Fibroblast of lung (primary cell): ENCODE measurements around the gene SLC12A1. TPM values are rescaled to one million over a fixed set of nuclear protein-coding genes. Genes with fewer than 3 reads are reported as not detected.

ENCODE experiments used
- DNase-seq, 2 donors: peaks; one replicate each; pipeline versions ENCODE4 v3.0.0 to v3.0.0-alpha.2; 2010; ENCODE audit warnings: low read depth in 2 of 2
- H2AFZ ChIP-seq: 2 replicates; pipeline ENCODE4 v1.5.1; 2012; ENCODE audit warnings: low read length, control low read depth, inconsistent platforms
- H3K27ac ChIP-seq: 2 replicates; pipeline ENCODE4 v1.5.1; 2011; ENCODE audit warnings: low read length, control low read depth; ENCODE audit not compliant: insufficient read depth
- H3K27me3 ChIP-seq: 2 replicates; pipeline ENCODE4 v1.5.1; 2011; ENCODE audit warnings: mild to moderate bottlenecking, low read length; ENCODE audit not compliant: control insufficient read depth, insufficient read depth
- H3K36me3 ChIP-seq: 2 replicates; pipeline ENCODE4 v1.5.1; 2011; ENCODE audit warnings: low read length; ENCODE audit not compliant: control insufficient read depth, insufficient read depth
- H3K4me1 ChIP-seq: 2 replicates; pipeline ENCODE4 v1.5.1; 2011; ENCODE audit warnings: low read length; ENCODE audit not compliant: control insufficient read depth, insufficient read depth; ENCODE audit errors: extremely low read depth
- H3K4me2 ChIP-seq: 2 replicates; pipeline ENCODE4 v1.5.1; 2011; ENCODE audit warnings: low read length, control low read depth; ENCODE audit not compliant: insufficient read depth; ENCODE audit errors: extremely low read depth
- H3K4me3 ChIP-seq, 4 experiments: fragments of 200-600 bp in 1 of 4; sonication (generic) in 1 of 4; replicated peaks in 1 of 4; 2 replicates each; pipeline ENCODE4 v1.5.1; 2011 to 2016; ENCODE audit warnings: low read length in 4 of 4, low read depth in 3 of 4, mild to moderate bottlenecking in 3 of 4, control low read depth in 2 of 4, inconsistent platforms in 1 of 4, mixed read lengths in 1 of 4; ENCODE audit not compliant: insufficient read depth in 1 of 4; ENCODE audit errors: control extremely low read depth in 1 of 4
- H3K79me2 ChIP-seq: 2 replicates; pipeline ENCODE4 v1.5.1; 2012; ENCODE audit warnings: mild to moderate bottlenecking, low read length, inconsistent platforms; ENCODE audit not compliant: control insufficient read depth, insufficient read depth
- H3K9ac ChIP-seq: 2 replicates; pipeline ENCODE4 v1.5.1; 2011; ENCODE audit warnings: mild to moderate bottlenecking, low read length, control low read depth; ENCODE audit not compliant: insufficient read depth
- H3K9me3 ChIP-seq: 2 replicates; pipeline ENCODE4 v1.5.1; 2012; ENCODE audit warnings: low read depth, low read length; ENCODE audit not compliant: control insufficient read depth, insufficient read depth
- H4K20me1 ChIP-seq: 2 replicates; pipeline ENCODE4 v1.5.1; 2011; ENCODE audit warnings: low read length; ENCODE audit not compliant: control insufficient read depth, insufficient read depth; ENCODE audit errors: extremely low read depth
- EZH2 ChIP-seq: IDR thresholded peaks from 2 replicates; pipeline ENCODE4 v1.5.1; 2012; ENCODE audit warnings: low read length, control low read depth, mild to moderate bottlenecking; ENCODE audit errors: missing control alignments
- polyA plus RNA-seq, 2 donors: library from polyadenylated mRNA; depleted of rRNA in 1 of 2; stranded (reverse) in 1 of 2; unstranded in 1 of 2; fragments of >200 nt; gene quantifications; 2 replicates each; pipeline ENCODE4 v1.2.1, GENCODE V29; 2011 to 2012; ENCODE audit warnings: missing spikeins in 1 of 2
- total RNA-seq: library from RNA; depleted of rRNA; stranded (reverse); fragments of >200 nt; gene quantifications from 2 replicates; pipeline ENCODE4 v1.2.1, GENCODE V29; 2014
- TF ChIP-seq, protein P1 (sequence below), 2 donors: IDR thresholded peaks in 1 of 2; conservative IDR thresholded peaks in 1 of 2; 1 replicate in 1 of 2; 2 replicates in 1 of 2; pipeline ENCODE4 v1.5.1; 2011 to 2012; ENCODE audit warnings: low read length in 2 of 2, control low read depth in 1 of 2, inconsistent platforms in 1 of 2, low read depth in 1 of 2, mild to moderate bottlenecking in 1 of 2

SLC12A1 gene
- total and polyA plus RNA-seq, 2 donors (not counting 1 experiment from before 2014, with no cell fraction given) = not detected

DNA sequence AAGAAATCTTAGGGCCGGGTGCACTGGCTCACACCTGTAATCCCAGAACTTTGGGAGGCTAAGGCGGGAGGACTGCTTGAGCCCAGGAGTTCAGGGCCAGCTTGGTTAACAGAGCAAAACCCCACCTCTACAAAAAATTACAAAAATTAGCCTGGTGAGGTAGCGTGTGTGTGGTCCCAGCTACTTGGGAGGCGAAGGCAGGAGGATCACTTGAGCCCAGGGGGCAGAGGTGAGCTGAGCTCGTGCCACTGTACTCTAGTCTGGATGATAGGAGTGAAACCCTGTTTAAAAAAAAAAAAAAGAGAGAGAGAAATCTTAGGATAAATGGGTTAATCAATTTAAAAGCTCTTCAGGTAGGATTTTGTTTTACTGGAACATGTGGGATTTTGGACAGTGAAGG, 93.9 kb downstream of the SLC12A1 start:
- DNase-seq = no peak

DNA sequence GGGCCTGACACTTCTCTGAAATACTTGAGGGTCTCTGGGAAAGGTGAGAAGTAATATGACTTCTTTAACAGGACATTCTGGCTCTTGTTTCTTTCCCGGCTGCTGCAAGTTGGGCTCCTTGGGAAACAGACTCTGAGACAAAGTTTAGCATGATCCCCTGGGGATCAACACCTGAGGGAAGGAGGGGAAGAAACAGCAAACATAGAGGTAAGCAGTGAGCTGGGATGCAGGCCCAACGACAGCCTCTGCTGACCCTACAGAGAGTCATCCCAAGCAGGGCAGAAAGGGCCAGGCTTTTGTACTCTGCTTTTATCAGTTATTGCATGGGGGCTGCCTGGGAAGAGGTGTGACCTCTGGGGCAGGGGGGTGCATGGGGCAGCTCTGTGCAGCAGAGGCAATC, 98.3 kb downstream of the SLC12A1 start:
- H3K4me2 ChIP-seq = no peak overlapping the region

More for the DNA sequence above, 93.9 kb downstream of the SLC12A1 start:
- H3K9me3 ChIP-seq = no peaks in the 10 kb centered on the region
- H3K4me1 ChIP-seq = no peaks in the 10 kb centered on the region
- peaks cover 1% of the 10 kb centered on the region for H3K27me3 ChIP-seq
- H3K4me3 ChIP-seq = no peak overlapping the region
- H3K4me2 ChIP-seq = no peak overlapping the region
- H2AFZ ChIP-seq = no peak overlapping the region
- H3K36me3 ChIP-seq = no peaks in the 10 kb centered on the region
- no peaks in the 10 kb centered on the region for H4K20me1 ChIP-seq
- no peak for TF ChIP-seq EZH2
- TF ChIP-seq, protein P1, sequence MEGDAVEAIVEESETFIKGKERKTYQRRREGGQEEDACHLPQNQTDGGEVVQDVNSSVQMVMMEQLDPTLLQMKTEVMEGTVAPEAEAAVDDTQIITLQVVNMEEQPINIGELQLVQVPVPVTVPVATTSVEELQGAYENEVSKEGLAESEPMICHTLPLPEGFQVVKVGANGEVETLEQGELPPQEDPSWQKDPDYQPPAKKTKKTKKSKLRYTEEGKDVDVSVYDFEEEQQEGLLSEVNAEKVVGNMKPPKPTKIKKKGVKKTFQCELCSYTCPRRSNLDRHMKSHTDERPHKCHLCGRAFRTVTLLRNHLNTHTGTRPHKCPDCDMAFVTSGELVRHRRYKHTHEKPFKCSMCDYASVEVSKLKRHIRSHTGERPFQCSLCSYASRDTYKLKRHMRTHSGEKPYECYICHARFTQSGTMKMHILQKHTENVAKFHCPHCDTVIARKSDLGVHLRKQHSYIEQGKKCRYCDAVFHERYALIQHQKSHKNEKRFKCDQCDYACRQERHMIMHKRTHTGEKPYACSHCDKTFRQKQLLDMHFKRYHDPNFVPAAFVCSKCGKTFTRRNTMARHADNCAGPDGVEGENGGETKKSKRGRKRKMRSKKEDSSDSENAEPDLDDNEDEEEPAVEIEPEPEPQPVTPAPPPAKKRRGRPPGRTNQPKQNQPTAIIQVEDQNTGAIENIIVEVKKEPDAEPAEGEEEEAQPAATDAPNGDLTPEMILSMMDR (conservative IDR thresholded peaks at IDR 0.05 in 1 of 2, IDR thresholded peaks at IDR 0.05 in 1 of 2; ENCODE audit: low read depth in 1 of 2, low read length in 2 of 2) = no peak
- H3K9ac ChIP-seq = no peak overlapping the region
- no peaks in the 10 kb centered on the region for H3K79me2 ChIP-seq
- no peak overlapping the region for H3K27ac ChIP-seq

DNA sequence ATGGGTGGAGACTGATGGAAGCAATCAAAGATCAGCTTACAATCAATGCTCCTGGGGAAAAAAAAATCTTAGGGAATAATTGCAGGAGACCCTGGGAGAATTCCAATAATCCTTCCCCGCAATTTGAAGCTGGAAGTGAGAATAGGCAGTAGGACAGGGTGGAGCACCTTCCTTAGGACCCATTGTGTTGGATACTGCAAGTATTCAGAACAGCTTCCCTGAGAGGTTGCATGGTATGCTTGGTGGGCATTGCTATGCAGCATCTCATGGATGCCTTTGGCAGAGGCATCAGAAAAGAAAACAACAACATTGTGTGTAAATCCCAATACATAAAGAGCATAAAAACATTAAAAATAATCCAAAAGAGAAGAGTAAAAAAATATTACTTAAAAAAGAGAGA, 100.5 kb downstream of the SLC12A1 start:
- Histone ChIP-seq H2AFZ (no peak overlapping the region), H3K27ac (no peak overlapping the region), H3K9ac (no peak overlapping the region), H3K4me2 (no peak overlapping the region), H3K36me3 (no peaks in the 10 kb centered on the region), H3K79me2 (no peaks in the 10 kb centered on the region), H3K27me3 (no peaks in the 10 kb centered on the region), H3K4me3 (no peak overlapping the region), H4K20me1 (no peaks in the 10 kb centered on the region), H3K4me1 (no peaks in the 10 kb centered on the region), H3K9me3 (no peaks in the 10 kb centered on the region)
- no peak for DNase-seq
- TF ChIP-seq, protein P1 (conservative IDR thresholded peaks at IDR 0.05 in 1 of 2, IDR thresholded peaks at IDR 0.05 in 1 of 2; ENCODE audit: low read depth in 1 of 2, low read length in 2 of 2) = no peak
- TF ChIP-seq EZH2 = no peak

More for the DNA sequence above, 98.3 kb downstream of the SLC12A1 start:
- Histone ChIP-seq H3K79me2 (no peaks in the 10 kb centered on the region), H3K27me3 (no peaks in the 10 kb centered on the region), H4K20me1 (no peaks in the 10 kb centered on the region), H3K36me3 (no peaks in the 10 kb centered on the region), H2AFZ (no peak overlapping the region), H3K4me1 (no peaks in the 10 kb centered on the region), H3K9me3 (no peaks in the 10 kb centered on the region), H3K4me3 (no peak overlapping the region), H3K9ac (no peak overlapping the region), H3K27ac (no peak overlapping the region)
- no peak for TF ChIP-seq EZH2
- TF ChIP-seq, protein P1 (conservative IDR thresholded peaks at IDR 0.05 in 1 of 2, IDR thresholded peaks at IDR 0.05 in 1 of 2; ENCODE audit: low read depth in 1 of 2, low read length in 2 of 2) = no peak
- no peak for DNase-seq
